CD14-positive monocyte (primary cell): Measurements from ENCODE around the gene ERBB4. TPM values are rescaled to one million over a fixed set of nuclear protein-coding genes. Genes with fewer than 3 reads are reported as not detected.

Source experiments
- DNase-seq, 3 donors: peaks; one replicate each; pipeline ENCODE4 v3.0.0-alpha.2; 2011 to 2022
- H2AFZ ChIP-seq: 2 replicates; pipeline ENCODE4 v1.6.0; 2012; ENCODE audit warnings: mild to moderate bottlenecking, low read depth, low read length, inconsistent platforms; ENCODE audit not compliant: insufficient read depth, poor library complexity, severe bottlenecking
- H3K27ac ChIP-seq, 2 donors: 1 replicate in 1 of 2; 2 replicates in 1 of 2; pipeline ENCODE4 v1.5.1; 2012 to 2013; ENCODE audit warnings: low read length in 2 of 2, control low read depth in 1 of 2, inconsistent platforms in 1 of 2, low read depth in 1 of 2, mild to moderate bottlenecking in 1 of 2
- H3K27me3 ChIP-seq, 2 donors: one replicate each; pipeline versions ENCODE4 v1.6.0 to v1.6.1; 2011 to 2013; ENCODE audit warnings: low read length in 2 of 2; ENCODE audit not compliant: control insufficient read depth in 2 of 2, insufficient read depth in 2 of 2
- H3K36me3 ChIP-seq, 2 donors: replicated peaks in 1 of 2; 1 replicate in 1 of 2; 2 replicates in 1 of 2; pipeline versions ENCODE4 v1.5.1 to v1.6.1; 2012 to 2013; ENCODE audit warnings: low read length in 2 of 2, control low read depth in 1 of 2, inconsistent platforms in 1 of 2, mild to moderate bottlenecking in 1 of 2; ENCODE audit not compliant: insufficient read depth in 2 of 2, control insufficient read depth in 1 of 2
- H3K4me1 ChIP-seq, 2 donors: 1 replicate in 1 of 2; 2 replicates in 1 of 2; pipeline versions ENCODE4 v1.5.1 to v1.6.1; 2012 to 2013; ENCODE audit warnings: low read length in 2 of 2, control low read depth in 1 of 2, inconsistent platforms in 1 of 2, mild to moderate bottlenecking in 1 of 2, moderate library complexity in 1 of 2; ENCODE audit not compliant: insufficient read depth in 2 of 2, control insufficient read depth in 1 of 2
- H3K4me2 ChIP-seq: replicated peaks from 2 replicates; pipeline ENCODE3; 2012; ENCODE audit warnings: low read length, moderate library complexity, mild to moderate bottlenecking; ENCODE audit not compliant: poor library complexity, severe bottlenecking; ENCODE audit errors: extremely low read depth
- H3K4me3 ChIP-seq, 3 experiments: fragments of 200-600 bp in 1 of 3; sonication (generic) in 1 of 3; replicated peaks in 1 of 3; 1 replicate in 2 of 3; 2 replicates in 1 of 3; pipeline ENCODE4 v1.5.1; 2011 to 2013; ENCODE audit warnings: low read length in 3 of 3, mild to moderate bottlenecking in 3 of 3, control low read depth in 2 of 3, low read depth in 2 of 3, inconsistent platforms in 1 of 3, moderate library complexity in 1 of 3
- H3K79me2 ChIP-seq: 2 replicates; pipeline ENCODE4 v1.6.0; 2012; ENCODE audit warnings: mild to moderate bottlenecking, control low read depth, inconsistent platforms, low read length, moderate library complexity; ENCODE audit not compliant: insufficient read depth
- H3K9ac ChIP-seq: 2 replicates; pipeline ENCODE4 v1.6.0; 2017; ENCODE audit warnings: low read length, mild to moderate bottlenecking; ENCODE audit not compliant: insufficient read depth, poor library complexity, severe bottlenecking
- H3K9me3 ChIP-seq, 2 donors: replicated peaks in 1 of 2; 1 replicate in 1 of 2; 2 replicates in 1 of 2; pipeline versions ENCODE4 v1.5.1 to v1.6.1; 2012 to 2013; ENCODE audit warnings: low read length in 2 of 2, control low read depth in 1 of 2; ENCODE audit not compliant: control insufficient read depth in 1 of 2, insufficient read depth in 1 of 2
- H4K20me1 ChIP-seq: 2 replicates; pipeline ENCODE4 v1.6.0; 2012; ENCODE audit warnings: mild to moderate bottlenecking, low read length, control low read depth, moderate library complexity; ENCODE audit not compliant: insufficient read depth
- H3K27ac Mint-ChIP-seq, 7 donors: one replicate each; pipeline ENCODE4 v1.8.0; 2020; ENCODE audit warnings: mild to moderate bottlenecking in 7 of 7, mixed read lengths in 7 of 7, moderate library complexity in 6 of 7, inconsistent platforms in 2 of 7
- H3K27me3 Mint-ChIP-seq, 3 donors: one replicate each; pipeline ENCODE4 v1.8.0; 2021 to 2022; ENCODE audit warnings: low read depth in 3 of 3, mild to moderate bottlenecking in 3 of 3, mixed read lengths in 3 of 3, moderate library complexity in 3 of 3, inconsistent platforms in 1 of 3
- H3K36me3 Mint-ChIP-seq, 2 donors: one replicate each; pipeline ENCODE4 v1.8.0; 2020; ENCODE audit warnings: mixed read lengths in 2 of 2, inconsistent platforms in 1 of 2, mild to moderate bottlenecking in 1 of 2
- H3K4me1 Mint-ChIP-seq: one replicate; pipeline ENCODE4 v1.8.0; 2020; ENCODE audit warnings: mild to moderate bottlenecking, mixed read lengths
- H3K4me3 Mint-ChIP-seq, 2 donors: one replicate each; pipeline ENCODE4 v1.8.0; 2020; ENCODE audit warnings: mild to moderate bottlenecking in 2 of 2, mixed read lengths in 2 of 2, moderate library complexity in 1 of 2
- H3K9me3 Mint-ChIP-seq, 7 donors: one replicate each; pipeline ENCODE4 v1.8.0; 2020 to 2022; ENCODE audit warnings: mixed read lengths in 7 of 7, mild to moderate bottlenecking in 6 of 7, moderate library complexity in 6 of 7, inconsistent platforms in 2 of 7
- CTCF ChIP-seq: fragments of 200-600 bp; IDR thresholded peaks from one replicate; pipeline ENCODE4 v1.8.0; 2022; ENCODE audit warnings: antibody characterized with exemption, mild to moderate bottlenecking
- WGBS: methylation state at CpG from one replicate; pipeline ENCODE4 v1.1.5; 2013; ENCODE audit warnings: missing lambda C conversion rate; ENCODE audit not compliant: insufficient coverage; 5-methylcytosine and 5-hydroxymethylcytosine counted together
- intact Hi-C, 2 donors: fragments of 100-400 bp; cut with micrococcal nuclease; formaldehyde crosslinking; loops; one replicate each; pipeline versions ENCODE4 v1.15.0 to v1.15.1; 2023
- polyA plus RNA-seq, 3 donors: library from polyadenylated mRNA; depleted of rRNA in 1 of 3; unstranded in 2 of 3; stranded (reverse) in 1 of 3; fragments of 300-500 nt in 2 of 3; fragments of >200 nt in 1 of 3; fragmentation: Illumina TruSeq in 2 of 3; gene quantifications; 1 replicate in 2 of 3; 2 replicates in 1 of 3; pipeline ENCODE4 v1.2.3, GENCODE V29; 2012 to 2021

The ERBB4 gene
- polyA plus RNA-seq, 3 donors, result not detected

GRCh38 chr2:212064318-212064717 lies 474.3 kb downstream of the ERBB4 start:
- Mint-ChIP-seq H3K27me3 (peaks cover 0 to 2% (median 2%) of the 10 kb centered on the region in 3 donors), H3K36me3 (no peaks in the 10 kb centered on the region), H3K27ac (no peak overlapping the region), H3K4me3 (no peak overlapping the region), H3K4me1 (no peaks in the 10 kb centered on the region), H3K9me3 (peaks cover 0 to 5% (median 0%) of the 10 kb centered on the region in 7 donors)
- Histone ChIP-seq H3K27ac (no peak overlapping the region), H3K36me3 (no peaks in the 10 kb centered on the region), H2AFZ (no peak overlapping the region), H3K4me3 (no peak overlapping the region), H3K27me3 (no peaks in the 10 kb centered on the region), H3K9ac (no peak overlapping the region), H3K79me2 (no peaks in the 10 kb centered on the region), H3K9me3 (peaks cover 0 to 4% of the 10 kb centered on the region in 2 donors), H3K4me2 (no peak overlapping the region), H4K20me1 (no peaks in the 10 kb centered on the region), H3K4me1 (no peaks in the 10 kb centered on the region)
- TF ChIP-seq CTCF, result no peak
- intact Hi-C loops, result no loop called here
- no CpG with 5 or more reads among the region's 2 CpGs for WGBS
- DNase-seq, result no peak

DNA sequence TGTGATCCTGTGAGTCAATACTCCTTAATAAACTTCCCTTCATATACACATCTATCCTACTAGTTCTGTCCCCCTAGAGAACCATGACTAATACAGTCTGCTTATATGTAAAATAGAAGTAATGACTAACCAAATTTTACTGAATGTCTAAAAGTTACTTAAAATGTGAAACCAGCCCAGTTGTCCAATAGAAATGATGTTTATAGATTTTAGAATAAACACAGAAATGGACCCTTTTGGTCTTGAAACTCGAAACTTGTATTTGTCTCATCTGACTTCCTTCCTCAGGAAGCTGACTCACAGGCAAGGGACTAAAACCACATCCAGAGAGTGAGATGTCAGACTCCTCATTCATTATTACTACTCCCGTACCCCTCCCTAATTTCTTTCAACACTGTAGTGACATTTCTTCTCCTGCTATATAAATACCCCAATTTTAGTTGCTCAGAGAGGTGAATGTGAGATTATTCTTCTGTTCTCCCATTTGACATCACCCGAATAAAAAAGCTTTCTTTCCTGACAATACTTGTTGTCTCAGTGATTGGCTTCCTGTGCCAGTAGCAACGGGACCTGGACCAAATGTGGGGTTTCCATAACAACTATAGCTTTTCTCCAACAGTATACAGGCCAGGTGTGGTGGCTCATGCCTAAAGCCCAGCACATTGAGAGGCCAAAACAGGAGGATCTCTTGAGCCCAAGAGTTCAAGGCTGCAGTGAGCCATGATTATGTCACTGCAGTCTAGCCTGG lies 486.0 kb downstream of the ERBB4 start:
- H3K27ac ChIP-seq, result no peak overlapping the region
- intact Hi-C loops, result no loop called here
- H3K79me2 ChIP-seq, result no peaks in the 10 kb centered on the region
- peaks cover 0 to 2% (median 0%) of the 10 kb centered on the region in 3 donors for H3K27me3 Mint-ChIP-seq
- no peak overlapping the region for H3K4me3 ChIP-seq
- H3K4me2 ChIP-seq, result no peak overlapping the region
- no peak overlapping the region for H2AFZ ChIP-seq
- H3K4me3 Mint-ChIP-seq, result no peak overlapping the region
- no peaks in the 10 kb centered on the region for H3K27me3 ChIP-seq
- H3K9ac ChIP-seq, result no peak overlapping the region
- no peaks in the 10 kb centered on the region for H3K4me1 ChIP-seq
- H3K9me3 Mint-ChIP-seq, result peaks cover 10 to 27% (median 16%) of the 10 kb centered on the region in 7 donors
- H3K4me1 Mint-ChIP-seq, result no peaks in the 10 kb centered on the region
- H3K36me3 Mint-ChIP-seq, result no peaks in the 10 kb centered on the region
- DNase-seq, result no peak
- H3K9me3 ChIP-seq, result peaks cover 11 to 27% of the 10 kb centered on the region in 2 donors
- 30% methylated on average over 2 of the region's 4 CpGs for WGBS
- H3K27ac Mint-ChIP-seq, result no peak overlapping the region
- no peaks in the 10 kb centered on the region for H4K20me1 ChIP-seq
- no peaks in the 10 kb centered on the region for H3K36me3 ChIP-seq
- TF ChIP-seq CTCF, result no peak
